ENCODE data around the gene ACSL5. TPM values are rescaled to one million over a fixed set of nuclear protein-coding genes. Genes with fewer than 3 reads are reported as not detected.
A peak's percentile ranks its signal among the peaks of the same experiment; 100 is the strongest.
"Not testable (repeated sequence)": the region's sequence is repeated elsewhere in the genome, so short reads cannot be mapped to it uniquely, and the experiment has no call there.

ACSL5 gene
- total RNA-seq, 1 donor from 2014 or later = 1.5 TPM

DNA sequence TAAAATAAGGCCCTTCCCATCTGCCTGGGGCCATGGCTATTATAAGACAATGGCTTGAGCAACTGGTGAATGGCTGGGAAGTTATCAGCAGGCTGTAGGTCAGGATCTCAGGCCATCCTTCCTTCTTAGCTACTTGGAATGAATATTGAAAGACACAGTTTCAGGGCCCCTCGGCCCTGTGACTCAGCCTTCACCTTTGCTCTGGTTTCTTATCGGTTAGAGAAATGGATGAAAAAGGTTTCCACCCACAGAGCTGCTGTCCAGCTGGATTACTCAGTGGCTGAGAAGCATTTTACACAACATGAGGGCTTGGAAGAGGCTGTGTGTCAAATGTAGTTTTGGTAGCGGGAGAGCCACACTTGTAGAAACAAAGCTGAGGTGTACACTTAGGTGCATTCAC, 9.4 kb downstream of the ACSL5 start:
- H3K4me3 ChIP-seq (ENCODE audit: low read depth, low read length) = no peak overlapping the region
- H3K27me3 ChIP-seq (ENCODE audit: control insufficient read depth, insufficient read depth, low read length) = no peaks in the 10 kb centered on the region
- no peak for DNase-seq (ENCODE audit: low read depth)
- no peaks in the 10 kb centered on the region for H3K36me3 ChIP-seq (ENCODE audit: control insufficient read depth, insufficient read depth, low read length)
- TF ChIP-seq, protein P1, sequence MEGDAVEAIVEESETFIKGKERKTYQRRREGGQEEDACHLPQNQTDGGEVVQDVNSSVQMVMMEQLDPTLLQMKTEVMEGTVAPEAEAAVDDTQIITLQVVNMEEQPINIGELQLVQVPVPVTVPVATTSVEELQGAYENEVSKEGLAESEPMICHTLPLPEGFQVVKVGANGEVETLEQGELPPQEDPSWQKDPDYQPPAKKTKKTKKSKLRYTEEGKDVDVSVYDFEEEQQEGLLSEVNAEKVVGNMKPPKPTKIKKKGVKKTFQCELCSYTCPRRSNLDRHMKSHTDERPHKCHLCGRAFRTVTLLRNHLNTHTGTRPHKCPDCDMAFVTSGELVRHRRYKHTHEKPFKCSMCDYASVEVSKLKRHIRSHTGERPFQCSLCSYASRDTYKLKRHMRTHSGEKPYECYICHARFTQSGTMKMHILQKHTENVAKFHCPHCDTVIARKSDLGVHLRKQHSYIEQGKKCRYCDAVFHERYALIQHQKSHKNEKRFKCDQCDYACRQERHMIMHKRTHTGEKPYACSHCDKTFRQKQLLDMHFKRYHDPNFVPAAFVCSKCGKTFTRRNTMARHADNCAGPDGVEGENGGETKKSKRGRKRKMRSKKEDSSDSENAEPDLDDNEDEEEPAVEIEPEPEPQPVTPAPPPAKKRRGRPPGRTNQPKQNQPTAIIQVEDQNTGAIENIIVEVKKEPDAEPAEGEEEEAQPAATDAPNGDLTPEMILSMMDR (IDR thresholded peaks at IDR 0.05; ENCODE audit: insufficient read depth, low read length, poor library complexity, severe bottlenecking) = no peak

DNA sequence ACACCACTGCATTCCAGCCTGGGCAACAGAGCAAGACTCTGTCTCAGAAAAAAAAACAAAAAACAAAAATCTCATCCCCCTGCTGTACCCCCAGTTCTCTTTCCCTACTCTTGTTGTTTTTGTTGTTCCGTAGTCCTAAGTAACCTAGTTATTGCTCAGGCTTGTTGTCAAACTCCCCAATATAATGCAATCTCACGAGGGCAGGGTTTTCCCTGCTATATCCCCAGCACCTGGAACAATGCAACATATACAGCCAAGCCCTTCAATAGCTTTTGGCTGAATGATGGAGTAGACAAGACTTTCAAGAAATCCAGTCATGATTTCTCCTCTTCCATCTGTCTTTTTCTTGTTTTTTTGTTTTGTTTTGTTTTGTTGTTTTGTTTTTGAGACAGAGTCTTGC, 10.2 kb downstream of the ACSL5 start:
- DNase-seq (ENCODE audit: low read depth) = no peak
- Histone ChIP-seq H3K36me3 (ENCODE audit: control insufficient read depth, insufficient read depth, low read length) (no peaks in the 10 kb centered on the region), H3K27me3 (ENCODE audit: control insufficient read depth, insufficient read depth, low read length) (no peaks in the 10 kb centered on the region), H3K4me3 (ENCODE audit: low read depth, low read length) (no peak overlapping the region)
- TF ChIP-seq, protein P1 (IDR thresholded peaks at IDR 0.05; ENCODE audit: insufficient read depth, low read length, poor library complexity, severe bottlenecking) = no peak

DNA sequence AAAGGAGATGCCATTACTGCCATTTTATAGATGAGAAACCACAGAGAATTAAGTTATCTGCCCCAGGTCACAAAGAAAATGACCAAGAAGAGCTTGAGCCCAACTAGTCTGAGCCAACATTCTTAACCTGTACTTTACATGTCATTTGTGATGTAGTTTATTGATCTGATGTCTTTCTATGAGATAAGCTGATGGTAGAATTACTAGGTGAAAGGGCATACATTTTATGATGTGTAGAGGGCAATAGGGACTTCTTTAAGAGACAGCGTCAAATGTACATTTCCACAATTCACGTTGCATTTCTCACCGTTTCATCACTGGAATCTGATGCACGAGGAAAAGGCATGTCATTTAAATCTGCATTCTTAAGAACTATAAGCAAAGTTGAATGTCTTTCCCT, 11.3 kb downstream of the ACSL5 start:
- no peaks in the 10 kb centered on the region for H3K27me3 ChIP-seq (ENCODE audit: control insufficient read depth, insufficient read depth, low read length)
- DNase-seq (ENCODE audit: low read depth) = no peak
- H3K4me3 ChIP-seq (ENCODE audit: low read depth, low read length) = no peak overlapping the region
- TF ChIP-seq, protein P1 (IDR thresholded peaks at IDR 0.05; ENCODE audit: insufficient read depth, low read length, poor library complexity, severe bottlenecking) = no peak
- H3K36me3 ChIP-seq (ENCODE audit: control insufficient read depth, insufficient read depth, low read length) = no peaks in the 10 kb centered on the region

DNA sequence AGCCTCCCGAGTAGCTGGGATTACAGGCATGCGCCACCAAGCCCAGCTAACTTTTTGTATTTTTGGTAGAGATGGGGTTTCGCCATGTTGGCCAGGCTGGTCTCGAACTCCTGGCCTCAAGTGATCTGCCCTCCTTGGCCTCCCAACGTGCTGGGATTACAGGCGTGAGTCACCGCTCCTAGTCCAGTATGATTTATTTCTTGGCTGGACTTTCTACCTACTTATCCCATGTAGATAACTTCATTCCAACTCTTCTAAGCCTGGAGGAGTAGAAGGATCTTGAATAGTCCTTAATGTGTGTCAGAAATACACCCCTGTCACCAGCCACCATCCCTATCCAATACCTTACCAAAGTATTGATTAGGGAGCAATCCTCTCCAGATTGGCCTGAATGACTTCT, 14.1 kb downstream of the ACSL5 start:
- not testable (repeated sequence) for H3K4me3 ChIP-seq (ENCODE audit: low read depth, low read length); H3K36me3 ChIP-seq (ENCODE audit: control insufficient read depth, insufficient read depth, low read length); DNase-seq (ENCODE audit: low read depth); H3K27me3 ChIP-seq (ENCODE audit: control insufficient read depth, insufficient read depth, low read length)

DNA sequence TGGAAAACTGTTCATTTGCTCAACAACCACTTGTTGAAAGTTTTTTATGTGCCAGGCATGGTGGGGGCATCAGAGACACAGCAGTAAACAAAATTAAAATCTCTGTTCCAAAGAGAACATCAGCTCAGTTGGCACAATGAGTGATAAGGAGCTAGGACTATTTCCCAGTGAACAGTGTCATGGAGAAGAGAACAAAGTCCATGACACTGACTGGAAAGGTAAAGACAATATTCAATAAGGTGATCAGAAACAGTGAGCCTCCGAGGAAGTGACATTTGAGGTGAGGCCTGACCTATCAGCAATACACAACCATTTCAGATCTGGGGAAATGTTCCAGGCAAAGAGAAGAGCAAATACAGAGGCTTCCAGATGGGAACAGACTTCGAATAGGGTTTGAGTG, 14.6 kb downstream of the ACSL5 start:
- Histone ChIP-seq H3K27me3 (ENCODE audit: control insufficient read depth, insufficient read depth, low read length) (no peaks in the 10 kb centered on the region), H3K36me3 (ENCODE audit: control insufficient read depth, insufficient read depth, low read length) (no peaks in the 10 kb centered on the region), H3K4me3 (ENCODE audit: low read depth, low read length) (no peak overlapping the region)
- TF ChIP-seq, protein P1 (IDR thresholded peaks at IDR 0.05; ENCODE audit: insufficient read depth, low read length, poor library complexity, severe bottlenecking) = no peak
- DNase-seq (ENCODE audit: low read depth) = no peak

DNA sequence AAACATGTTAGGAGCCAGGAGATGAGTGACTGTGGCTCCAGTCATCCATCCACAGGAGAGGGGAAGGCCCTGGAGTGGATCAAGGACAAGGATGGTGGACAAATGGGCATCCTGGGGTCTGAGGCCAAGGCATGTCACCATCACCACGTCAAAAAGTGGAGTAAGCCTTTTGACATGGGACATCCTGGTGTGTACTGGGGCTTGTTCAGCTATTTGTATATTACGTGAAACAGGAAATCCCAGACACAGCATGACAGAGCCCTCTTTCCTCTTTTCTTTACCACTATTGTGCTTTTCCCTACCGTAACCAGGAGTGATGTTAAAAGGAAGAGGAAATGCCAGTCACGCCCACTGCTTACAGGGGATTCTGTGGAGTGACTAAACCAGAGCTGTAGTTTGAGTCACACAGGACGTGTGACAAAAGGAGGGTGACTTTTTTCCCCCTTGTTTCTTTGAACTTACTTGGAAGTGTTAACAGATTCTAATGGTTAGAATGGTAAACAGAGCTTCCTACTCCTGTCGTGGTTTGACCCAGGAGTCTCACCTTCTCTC, 15.4 kb downstream of the ACSL5 start:
- no peaks in the 10 kb centered on the region for H3K36me3 ChIP-seq (ENCODE audit: control insufficient read depth, insufficient read depth, low read length)
- H3K4me3 ChIP-seq (ENCODE audit: low read depth, low read length) = no peak overlapping the region
- no peaks in the 10 kb centered on the region for H3K27me3 ChIP-seq (ENCODE audit: control insufficient read depth, insufficient read depth, low read length)
- TF ChIP-seq, protein P1 (IDR thresholded peaks at IDR 0.05; ENCODE audit: insufficient read depth, low read length, poor library complexity, severe bottlenecking) = no peak
- peak; percentile 68 for DNase-seq (ENCODE audit: low read depth)
